ENCODE measurements around the gene RHOH.

DNA sequence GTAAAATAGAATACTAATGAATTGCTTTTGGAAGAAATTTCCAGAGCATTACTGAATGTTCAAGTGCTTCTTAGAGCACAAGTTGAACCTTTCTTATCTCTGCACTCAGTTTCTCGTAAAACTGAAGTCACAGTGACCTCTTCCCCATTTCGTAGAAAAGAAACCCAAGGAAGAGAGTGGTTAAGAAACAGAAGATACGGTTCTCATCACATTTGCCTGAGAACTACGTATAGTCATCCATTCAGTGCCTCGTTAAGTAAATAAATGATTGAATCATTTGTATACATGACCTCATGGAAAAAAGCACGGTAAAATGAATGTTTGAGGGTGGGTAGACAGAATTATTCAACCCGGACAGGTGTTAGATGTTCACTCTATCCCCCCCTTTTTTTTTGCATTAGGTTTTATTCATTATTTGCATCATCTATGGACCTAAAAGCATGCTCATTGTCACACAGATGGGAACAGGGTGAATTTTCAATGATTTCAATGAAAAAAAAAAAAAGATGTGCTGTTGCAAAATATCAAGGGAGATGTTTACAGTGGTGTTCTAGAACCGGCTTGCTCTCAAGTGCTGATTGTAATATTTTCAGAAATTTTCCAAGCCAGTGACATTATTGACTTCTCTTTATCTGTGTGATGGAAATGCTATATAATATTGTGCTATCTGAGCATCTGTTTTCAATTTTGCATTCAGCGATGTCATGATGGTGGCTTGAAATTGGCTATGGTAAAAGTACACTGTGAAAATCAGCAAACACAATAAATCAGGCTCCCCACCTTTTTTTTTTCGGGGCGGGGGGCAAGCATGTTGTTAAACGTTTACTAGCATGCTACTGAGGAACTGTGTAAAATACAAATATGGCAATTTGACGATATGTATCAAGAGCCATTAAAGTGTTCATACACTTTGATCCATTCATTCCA, 4.3 kb downstream of the RHOH start:
- TF ChIP-seq, protein P1, sequence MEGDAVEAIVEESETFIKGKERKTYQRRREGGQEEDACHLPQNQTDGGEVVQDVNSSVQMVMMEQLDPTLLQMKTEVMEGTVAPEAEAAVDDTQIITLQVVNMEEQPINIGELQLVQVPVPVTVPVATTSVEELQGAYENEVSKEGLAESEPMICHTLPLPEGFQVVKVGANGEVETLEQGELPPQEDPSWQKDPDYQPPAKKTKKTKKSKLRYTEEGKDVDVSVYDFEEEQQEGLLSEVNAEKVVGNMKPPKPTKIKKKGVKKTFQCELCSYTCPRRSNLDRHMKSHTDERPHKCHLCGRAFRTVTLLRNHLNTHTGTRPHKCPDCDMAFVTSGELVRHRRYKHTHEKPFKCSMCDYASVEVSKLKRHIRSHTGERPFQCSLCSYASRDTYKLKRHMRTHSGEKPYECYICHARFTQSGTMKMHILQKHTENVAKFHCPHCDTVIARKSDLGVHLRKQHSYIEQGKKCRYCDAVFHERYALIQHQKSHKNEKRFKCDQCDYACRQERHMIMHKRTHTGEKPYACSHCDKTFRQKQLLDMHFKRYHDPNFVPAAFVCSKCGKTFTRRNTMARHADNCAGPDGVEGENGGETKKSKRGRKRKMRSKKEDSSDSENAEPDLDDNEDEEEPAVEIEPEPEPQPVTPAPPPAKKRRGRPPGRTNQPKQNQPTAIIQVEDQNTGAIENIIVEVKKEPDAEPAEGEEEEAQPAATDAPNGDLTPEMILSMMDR (IDR thresholded peaks at IDR 0.05) = no peak
- TF ChIP-seq POLR2A (IDR thresholded peaks at IDR 0.05) = no peak
